Right lobe of liver (tissue), 6 donors: ENCODE results near the gene DENND4A. TPM values are rescaled to one million over a fixed set of nuclear protein-coding genes. Genes with fewer than 3 reads are reported as not detected.
"Not testable (repeated sequence)": the region's sequence is repeated elsewhere in the genome, so short reads cannot be mapped to it uniquely, and the experiment has no call there.

Source experiments
- ATAC-seq, 4 donors: fragments of 200-7000 bp; cut with Tn5 transposase; one replicate each; pipeline ENCODE4 v1.9.1; 2020; ENCODE audit warnings: mild to moderate bottlenecking in 4 of 4, moderate library complexity in 4 of 4
- DNase-seq, 3 donors: peaks; one replicate each; pipeline ENCODE4 v3.0.0-alpha.2; 2020
- H3K27ac ChIP-seq, 3 donors: fragments of 200-600 bp; one replicate each; pipeline ENCODE4 v1.8.0; 2022
- H3K27me3 ChIP-seq, 2 donors: fragments of 200-600 bp; one replicate each; pipeline ENCODE4 v1.8.0; 2022
- H3K36me3 ChIP-seq, 4 donors: fragments of 200-600 bp; sonication (generic) in 1 of 4; one replicate each; pipeline versions ENCODE4 v1.5.1 to v1.8.0; 2017 to 2022; ENCODE audit warnings: control low read depth in 1 of 4
- H3K4me1 ChIP-seq, 4 donors: fragments of 200-600 bp; sonication (generic) in 1 of 4; one replicate each; pipeline versions ENCODE4 v1.5.1 to v1.8.0; 2017 to 2022; ENCODE audit warnings: control low read depth in 1 of 4
- H3K4me3 ChIP-seq, 3 donors: fragments of 200-600 bp; one replicate each; pipeline ENCODE4 v1.8.0; 2022
- H3K9me3 ChIP-seq, 4 donors: fragments of 200-600 bp; sonication (generic) in 1 of 4; one replicate each; pipeline versions ENCODE4 v1.5.1 to v1.8.0; 2017 to 2022; ENCODE audit warnings: control low read depth in 1 of 4
- CTCF ChIP-seq, 4 donors: fragments of 200-600 bp in 3 of 4; fragments of 450-650 bp in 1 of 4; IDR thresholded peaks; one replicate each; pipeline versions ENCODE4 v1.5.1 to v1.8.0; 2016 to 2022; ENCODE audit warnings: antibody characterized with exemption in 4 of 4, mild to moderate bottlenecking in 2 of 4
- POLR2A ChIP-seq: fragments of 450-650 bp; IDR thresholded peaks from one replicate; pipeline ENCODE4 v1.6.1; 2017; ENCODE audit warnings: antibody characterized with exemption, mild to moderate bottlenecking
- WGBS: methylation state at CpG from one replicate; pipeline ENCODE4 v1.1.6; 2018; ENCODE audit warnings: low coverage, low lambda C conversion rate; ENCODE audit not compliant: insufficient coverage; ENCODE audit errors: missing lambda C conversion rate; 5-methylcytosine and 5-hydroxymethylcytosine counted together
- intact Hi-C, 2 donors: fragments of 100-400 bp; cut with DNase I; formaldehyde crosslinking; loops; one replicate each; pipeline versions ENCODE4 v1.11.2 to v1.14.1; 2022
- total RNA-seq, 6 experiments: library from RNA; depleted of rRNA in 2 of 6; stranded (reverse); fragments of >200 nt in 2 of 6; fragmentation: NEBNext Ultra II Directional in 3 of 6; extraction: Animal tissue kit (Norgen Biotek cat#: 25700) in 3 of 6; gene quantifications; one replicate each; pipeline versions ENCODE4 v1.1.0 to v1.2.4, GENCODE V29; 2016 to 2023
- donor health status: DM: no; HTN: yes; CAD: no.
- donor health status: DM: no; HTN: no; CAD: no.
- donor health status: DM: no; HTN: no; CAD: no.
- donor health status: DM: no; HTN: yes; CAD: no.
- donor health status: DM: no; HTN: yes; CAD: no.

The DENND4A gene
- total RNA-seq, 6 experiments from 2014 or later, result 12.7 to 32.4 (median 21.5) TPM

- Histone ChIP-seq H3K9me3 (no peaks in the 10 kb centered on the region), H3K27me3 (no peaks in the 10 kb centered on the region), H3K4me1 (no peaks in the 10 kb centered on the region), H3K36me3 (no peaks in the 10 kb centered on the region), H3K27ac (no peak overlapping the region), H3K4me3 (no peak overlapping the region)
- no peak for TF ChIP-seq POLR2A
- no peak for TF ChIP-seq CTCF (IDR thresholded peaks at IDR 0.05)
- intact Hi-C loops, result no loop called here
- DNase-seq (no peak), ATAC-seq (no peak)
These were observed 29.0 kb upstream of the DENND4A start for GRCh38 chr15:65821070-65821469.

GRCh38 chr15:65819563-65819960 is 27.5 kb upstream of the DENND4A start:
- no peak for TF ChIP-seq CTCF (IDR thresholded peaks at IDR 0.05)
- no peak for TF ChIP-seq POLR2A
- WGBS, result no CpG with 5 or more reads among the region's 3 CpGs
- intact Hi-C loops, result no loop called here
- Histone ChIP-seq H3K4me3 (no peak overlapping the region), H3K27me3 (no peaks in the 10 kb centered on the region), H3K4me1 (no peaks in the 10 kb centered on the region), H3K27ac (peak overlapping the region in 1 of 3 donors; percentile 18), H3K36me3 (no peaks in the 10 kb centered on the region), H3K9me3 (no peaks in the 10 kb centered on the region)
- ATAC-seq, result no peak
- DNase-seq, result no peak

GRCh38 chr15:65818927-65819562 is 27.0 kb upstream of the DENND4A start:
- DNase-seq (no peak), ATAC-seq (peak; percentile 52 to 69 (median 64))
- intact Hi-C loops, result no loop called here
- Histone ChIP-seq H3K27ac (peak overlapping the region in 1 of 3 donors; percentile 18), H3K4me3 (no peak overlapping the region), H3K9me3 (no peaks in the 10 kb centered on the region), H3K27me3 (no peaks in the 10 kb centered on the region), H3K4me1 (no peaks in the 10 kb centered on the region), H3K36me3 (no peaks in the 10 kb centered on the region)
- 52% methylated on average over 4 of the region's 4 CpGs for WGBS
- TF ChIP-seq POLR2A (no peak), CTCF (IDR thresholded peaks at IDR 0.05) (no peak)

- Histone ChIP-seq H3K27me3 (no peaks in the 10 kb centered on the region), H3K4me3 (no peak overlapping the region), H3K4me1 (no peaks in the 10 kb centered on the region), H3K9me3 (no peaks in the 10 kb centered on the region), H3K36me3 (no peaks in the 10 kb centered on the region), H3K27ac (no peak overlapping the region)
- DNase-seq (no peak), ATAC-seq (no peak)
- TF ChIP-seq CTCF (IDR thresholded peaks at IDR 0.05) (no peak), POLR2A (no peak)
- intact Hi-C loops, result no loop called here
- WGBS, result 96% methylated on average over 3 of the region's 3 CpGs
These were observed 24.3 kb upstream of the DENND4A start for GRCh38 chr15:65816441-65816840.

GRCh38 chr15:65816008-65816407 is 23.9 kb upstream of the DENND4A start:
- H3K36me3 ChIP-seq, H3K4me1 ChIP-seq, H3K9me3 ChIP-seq, intact Hi-C loops, ATAC-seq, H3K27ac ChIP-seq, H3K27me3 ChIP-seq, DNase-seq, H3K4me3 ChIP-seq: not testable (repeated sequence)
- 84% methylated on average over 4 of the region's 4 CpGs for WGBS

- DNase-seq, H3K27me3 ChIP-seq, H3K4me3 ChIP-seq, intact Hi-C loops, H3K27ac ChIP-seq, H3K4me1 ChIP-seq, H3K36me3 ChIP-seq, ATAC-seq, H3K9me3 ChIP-seq: not testable (repeated sequence)
- 94% methylated on average over 3 of the region's 4 CpGs for WGBS
These were observed 22.2 kb upstream of the DENND4A start for GRCh38 chr15:65814271-65814670.
